Mammary epithelial cell (primary cell): ENCODE data around the gene CCDC126.

Source experiments
- EZH2 ChIP-seq: IDR thresholded peaks from 2 replicates; pipeline ENCODE4 v1.6.1; 2012; ENCODE audit warnings: low read length, inconsistent platforms, borderline replicate concordance
- TF ChIP-seq, protein P1 (sequence below), 2 donors: IDR thresholded peaks in 1 of 2; conservative IDR thresholded peaks in 1 of 2; 2 replicates each; pipeline ENCODE4 v1.5.1; 2011 to 2012; ENCODE audit warnings: inconsistent platforms in 2 of 2, low read length in 2 of 2, mild to moderate bottlenecking in 2 of 2, control low read depth in 1 of 2, low read depth in 1 of 2; ENCODE audit not compliant: insufficient read depth in 1 of 2; ENCODE audit errors: extremely low read depth in 1 of 2

DNA sequence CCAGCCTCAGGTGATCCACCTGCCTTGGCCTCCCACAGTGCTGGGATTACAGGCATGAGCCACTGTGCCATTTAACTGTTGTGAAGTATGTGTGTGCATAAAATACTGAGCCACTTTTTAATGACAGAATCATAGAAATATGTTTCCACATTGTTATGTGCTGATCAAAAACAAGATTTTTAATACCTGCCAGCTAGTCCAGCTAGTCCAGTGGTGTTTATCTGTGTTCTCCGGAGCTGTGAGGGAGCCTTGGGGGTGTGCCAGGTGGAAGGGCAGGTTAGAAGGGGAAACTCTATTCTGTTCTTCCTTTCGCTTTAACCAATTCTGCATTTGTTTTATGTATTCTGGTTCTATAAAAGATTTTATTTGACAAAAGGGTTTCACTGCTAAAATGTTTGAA, 89.8 kb downstream of the CCDC126 start:
- TF ChIP-seq, protein P1, sequence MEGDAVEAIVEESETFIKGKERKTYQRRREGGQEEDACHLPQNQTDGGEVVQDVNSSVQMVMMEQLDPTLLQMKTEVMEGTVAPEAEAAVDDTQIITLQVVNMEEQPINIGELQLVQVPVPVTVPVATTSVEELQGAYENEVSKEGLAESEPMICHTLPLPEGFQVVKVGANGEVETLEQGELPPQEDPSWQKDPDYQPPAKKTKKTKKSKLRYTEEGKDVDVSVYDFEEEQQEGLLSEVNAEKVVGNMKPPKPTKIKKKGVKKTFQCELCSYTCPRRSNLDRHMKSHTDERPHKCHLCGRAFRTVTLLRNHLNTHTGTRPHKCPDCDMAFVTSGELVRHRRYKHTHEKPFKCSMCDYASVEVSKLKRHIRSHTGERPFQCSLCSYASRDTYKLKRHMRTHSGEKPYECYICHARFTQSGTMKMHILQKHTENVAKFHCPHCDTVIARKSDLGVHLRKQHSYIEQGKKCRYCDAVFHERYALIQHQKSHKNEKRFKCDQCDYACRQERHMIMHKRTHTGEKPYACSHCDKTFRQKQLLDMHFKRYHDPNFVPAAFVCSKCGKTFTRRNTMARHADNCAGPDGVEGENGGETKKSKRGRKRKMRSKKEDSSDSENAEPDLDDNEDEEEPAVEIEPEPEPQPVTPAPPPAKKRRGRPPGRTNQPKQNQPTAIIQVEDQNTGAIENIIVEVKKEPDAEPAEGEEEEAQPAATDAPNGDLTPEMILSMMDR (conservative IDR thresholded peaks at IDR 0.05 in 1 of 2, IDR thresholded peaks at IDR 0.05 in 1 of 2; ENCODE audit: extremely low read depth in 1 of 2, insufficient read depth in 1 of 2, low read depth in 1 of 2, low read length in 2 of 2), result no peak
- TF ChIP-seq EZH2, result no peak
